ENCODE results near the gene EEFSEC.

EEFSEC gene

GRCh38 chr3:128167973-128168674 lies 14.8 kb downstream of the EEFSEC start:
- H3K9ac ChIP-seq (ENCODE audit: low read depth, low read length) = no peak overlapping the region
- no peaks in the 10 kb centered on the region for H3K36me3 ChIP-seq (ENCODE audit: insufficient read depth, low read length)
- peaks cover 11% of the 10 kb centered on the region; the same call in 1 of the 2 replicates for H3K4me1 ChIP-seq (ENCODE audit: insufficient read depth, low read length)
- H3K9me3 ChIP-seq (ENCODE audit: control insufficient read depth, insufficient read depth, low read length) = no peaks in the 10 kb centered on the region

- no peaks in the 10 kb centered on the region for H3K9me3 ChIP-seq (ENCODE audit: control insufficient read depth, insufficient read depth, low read length)
- H3K9ac ChIP-seq (ENCODE audit: low read depth, low read length) = no peak overlapping the region
- no peaks in the 10 kb centered on the region for H3K36me3 ChIP-seq (ENCODE audit: insufficient read depth, low read length)
- H3K4me1 ChIP-seq (ENCODE audit: insufficient read depth, low read length) = peaks cover 11% of the 10 kb centered on the region; the same call in 1 of the 2 replicates
Observed at GRCh38 chr3:128168836-128169235, 15.6 kb downstream of the EEFSEC start.

- H3K9ac ChIP-seq (ENCODE audit: low read depth, low read length) = no peak overlapping the region
- no peaks in the 10 kb centered on the region for H3K9me3 ChIP-seq (ENCODE audit: control insufficient read depth, insufficient read depth, low read length)
- H3K36me3 ChIP-seq (ENCODE audit: insufficient read depth, low read length) = no peaks in the 10 kb centered on the region
- peaks cover 22% of the 10 kb centered on the region for H3K4me1 ChIP-seq (ENCODE audit: insufficient read depth, low read length)
Observed at GRCh38 chr3:128170866-128171516, 17.7 kb downstream of the EEFSEC start.

- peaks cover 18% of the 10 kb centered on the region for H3K4me1 ChIP-seq (ENCODE audit: insufficient read depth, low read length)
- no peaks in the 10 kb centered on the region for H3K9me3 ChIP-seq (ENCODE audit: control insufficient read depth, insufficient read depth, low read length)
- H3K9ac ChIP-seq (ENCODE audit: low read depth, low read length) = no peak overlapping the region
- H3K36me3 ChIP-seq (ENCODE audit: insufficient read depth, low read length) = no peaks in the 10 kb centered on the region
Observed at GRCh38 chr3:128173200-128173599, 19.9 kb downstream of the EEFSEC start.

GRCh38 chr3:128173849-128174248 lies 20.6 kb downstream of the EEFSEC start:
- Histone ChIP-seq H3K36me3 (ENCODE audit: insufficient read depth, low read length) (no peaks in the 10 kb centered on the region), H3K4me1 (ENCODE audit: insufficient read depth, low read length) (peaks cover 18% of the 10 kb centered on the region), H3K9me3 (ENCODE audit: control insufficient read depth, insufficient read depth, low read length) (no peaks in the 10 kb centered on the region), H3K9ac (ENCODE audit: low read depth, low read length) (no peak overlapping the region)

- Histone ChIP-seq H3K9me3 (ENCODE audit: control insufficient read depth, insufficient read depth, low read length) (no peaks in the 10 kb centered on the region), H3K9ac (ENCODE audit: low read depth, low read length) (no peak overlapping the region), H3K4me1 (ENCODE audit: insufficient read depth, low read length) (peaks cover 26% of the 10 kb centered on the region), H3K36me3 (ENCODE audit: insufficient read depth, low read length) (no peaks in the 10 kb centered on the region)
Observed at GRCh38 chr3:128174675-128175590, 21.7 kb downstream of the EEFSEC start.

GRCh38 chr3:128175768-128176167 lies 22.5 kb downstream of the EEFSEC start:
- Histone ChIP-seq H3K9ac (ENCODE audit: low read depth, low read length) (no peak overlapping the region), H3K36me3 (ENCODE audit: insufficient read depth, low read length) (no peaks in the 10 kb centered on the region), H3K4me1 (ENCODE audit: insufficient read depth, low read length) (peaks cover 26% of the 10 kb centered on the region), H3K9me3 (ENCODE audit: control insufficient read depth, insufficient read depth, low read length) (no peaks in the 10 kb centered on the region)

- H3K36me3 ChIP-seq (ENCODE audit: insufficient read depth, low read length) = no peaks in the 10 kb centered on the region
- peaks cover 26% of the 10 kb centered on the region for H3K4me1 ChIP-seq (ENCODE audit: insufficient read depth, low read length)
- H3K9me3 ChIP-seq (ENCODE audit: control insufficient read depth, insufficient read depth, low read length) = no peaks in the 10 kb centered on the region
- no peak overlapping the region for H3K9ac ChIP-seq (ENCODE audit: low read depth, low read length)
Observed at GRCh38 chr3:128176276-128176833, 23.1 kb downstream of the EEFSEC start.

- H3K36me3 ChIP-seq (ENCODE audit: insufficient read depth, low read length) = no peaks in the 10 kb centered on the region
- peaks cover 26% of the 10 kb centered on the region for H3K4me1 ChIP-seq (ENCODE audit: insufficient read depth, low read length)
- no peak overlapping the region for H3K9ac ChIP-seq (ENCODE audit: low read depth, low read length)
- no peaks in the 10 kb centered on the region for H3K9me3 ChIP-seq (ENCODE audit: control insufficient read depth, insufficient read depth, low read length)
Observed at GRCh38 chr3:128177865-128178264, 24.6 kb downstream of the EEFSEC start.

GRCh38 chr3:128178782-128179483 lies 25.7 kb downstream of the EEFSEC start:
- Histone ChIP-seq H3K36me3 (ENCODE audit: insufficient read depth, low read length) (no peaks in the 10 kb centered on the region), H3K9me3 (ENCODE audit: control insufficient read depth, insufficient read depth, low read length) (no peaks in the 10 kb centered on the region), H3K9ac (ENCODE audit: low read depth, low read length) (no peak overlapping the region), H3K4me1 (ENCODE audit: insufficient read depth, low read length) (peaks cover 26% of the 10 kb centered on the region)

- H3K9me3 ChIP-seq (ENCODE audit: control insufficient read depth, insufficient read depth, low read length) = no peaks in the 10 kb centered on the region
- peaks cover 21% of the 10 kb centered on the region for H3K4me1 ChIP-seq (ENCODE audit: insufficient read depth, low read length)
- no peak overlapping the region for H3K9ac ChIP-seq (ENCODE audit: low read depth, low read length)
- H3K36me3 ChIP-seq (ENCODE audit: insufficient read depth, low read length) = no peaks in the 10 kb centered on the region
Observed at GRCh38 chr3:128179484-128179819, 26.2 kb downstream of the EEFSEC start.

- Histone ChIP-seq H3K36me3 (ENCODE audit: insufficient read depth, low read length) (no peaks in the 10 kb centered on the region), H3K9me3 (ENCODE audit: control insufficient read depth, insufficient read depth, low read length) (no peaks in the 10 kb centered on the region), H3K9ac (ENCODE audit: low read depth, low read length) (no peak overlapping the region), H3K4me1 (ENCODE audit: insufficient read depth, low read length) (peaks cover 16% of the 10 kb centered on the region)
Observed at GRCh38 chr3:128180436-128180835, 27.2 kb downstream of the EEFSEC start.

- no peaks in the 10 kb centered on the region for H3K9me3 ChIP-seq (ENCODE audit: control insufficient read depth, insufficient read depth, low read length)
- no peaks in the 10 kb centered on the region for H3K36me3 ChIP-seq (ENCODE audit: insufficient read depth, low read length)
- H3K9ac ChIP-seq (ENCODE audit: low read depth, low read length) = no peak overlapping the region
- H3K4me1 ChIP-seq (ENCODE audit: insufficient read depth, low read length) = peaks cover 16% of the 10 kb centered on the region
Observed at GRCh38 chr3:128180913-128181312, 27.6 kb downstream of the EEFSEC start.

GRCh38 chr3:128182656-128183055 lies 29.4 kb downstream of the EEFSEC start:
- no peak overlapping the region for H3K9ac ChIP-seq (ENCODE audit: low read depth, low read length)

More at GRCh38 chr3:128182656-128183055, 29.4 kb downstream of the EEFSEC start:
- peaks cover 12% of the 10 kb centered on the region for H3K4me1 ChIP-seq (ENCODE audit: insufficient read depth, low read length)
- H3K36me3 ChIP-seq (ENCODE audit: insufficient read depth, low read length) = no peaks in the 10 kb centered on the region
- H3K9me3 ChIP-seq (ENCODE audit: control insufficient read depth, insufficient read depth, low read length) = no peaks in the 10 kb centered on the region

Measured in ES-I3 (cell line).